OCI-LY7 (cell line): Measurements from ENCODE around the gene GRIK1. TPM values are rescaled to one million over a fixed set of nuclear protein-coding genes. Genes with fewer than 3 reads are reported as not detected.
"Not testable (repeated sequence)": the region's sequence is repeated elsewhere in the genome, so short reads cannot be mapped to it uniquely, and the experiment has no call there.

ENCODE experiments used
- BruUV-seq: library from RNA; stranded (reverse); fragments of 400-500 nt; replicated peaks from 2 replicates; lab custom pipeline; 2021; lab: Mats Ljungman, UMichigan
- CTCF ChIA-PET: fragments of 300-600 bp; sonication (Branson Sonifier 250); formaldehyde crosslinking; loops from one replicate; lab custom pipeline; 2022; ENCODE audit warnings: antibody characterized with exemption; ENCODE audit not compliant: unreplicated experiment; lab: Charles Lee
- POLR2A ChIA-PET: fragments of 300-600 bp; sonication (Branson Sonifier 250); formaldehyde crosslinking; loops from one replicate; lab custom pipeline; 2022; ENCODE audit warnings: antibody characterized with exemption; lab: Charles Lee
- DNase-seq: peaks from one replicate; pipeline ENCODE4 v3.0.0-alpha.2; 2015; ENCODE audit warnings: low spot score
- H2AFZ ChIP-seq: fragments of 200-600 bp; sonication (generic), shearing (Covaris generic); 2 replicates; pipeline ENCODE4 v1.6.1; 2014; ENCODE audit warnings: mild to moderate bottlenecking, antibody characterized with exemption, low read length, moderate library complexity
- H3K27ac ChIP-seq: fragments of 200-600 bp; sonication (generic); 2 replicates; pipeline ENCODE4 v1.5.1; 2014; ENCODE audit warnings: mixed run types, low read depth, mild to moderate bottlenecking, moderate library complexity, low read length, inconsistent platforms; ENCODE audit not compliant: poor library complexity, severe bottlenecking
- H3K36me3 ChIP-seq: fragments of 200-600 bp; sonication (generic); 2 replicates; pipeline ENCODE4 v1.6.1; 2014; ENCODE audit warnings: mild to moderate bottlenecking, antibody characterized with exemption, low read length, moderate library complexity, mixed read lengths; ENCODE audit not compliant: insufficient read depth
- H3K4me1 ChIP-seq: fragments of 200-600 bp; sonication (generic); 2 replicates; pipeline ENCODE4 v1.5.1; 2014; ENCODE audit warnings: mild to moderate bottlenecking, low read length; ENCODE audit not compliant: insufficient read depth, poor library complexity, severe bottlenecking
- H3K4me2 ChIP-seq: fragments of 200-600 bp; sonication (generic); 2 replicates; pipeline ENCODE4 v1.6.1; 2014; ENCODE audit warnings: mild to moderate bottlenecking, low read length
- H3K4me3 ChIP-seq: fragments of 200-600 bp; sonication (generic); 2 replicates; pipeline ENCODE4 v1.5.1; 2014; ENCODE audit warnings: mild to moderate bottlenecking, low read depth, low read length; ENCODE audit not compliant: poor library complexity, severe bottlenecking
- H3K79me2 ChIP-seq: fragments of 200-600 bp; sonication (generic); 2 replicates; pipeline ENCODE4 v1.6.1; 2016; ENCODE audit warnings: low read depth, mild to moderate bottlenecking, low read length, moderate library complexity, mixed read lengths; ENCODE audit not compliant: insufficient read depth
- H3K9me2 ChIP-seq: fragments of 200-600 bp; sonication (generic); 2 replicates; pipeline ENCODE4 v1.6.1; 2016; ENCODE audit warnings: mild to moderate bottlenecking, low read length, mixed read lengths; ENCODE audit not compliant: insufficient read depth
- H3K9me3 ChIP-seq: fragments of 200-600 bp; sonication (generic); 2 replicates; pipeline ENCODE4 v1.6.1; 2014; ENCODE audit warnings: mild to moderate bottlenecking, mixed run types, low read length, mixed read lengths
- H4K20me1 ChIP-seq: fragments of 200-600 bp; sonication (generic); 2 replicates; pipeline ENCODE4 v1.6.1; 2014; ENCODE audit warnings: mild to moderate bottlenecking, antibody characterized with exemption, low read length, moderate library complexity, mixed read lengths; ENCODE audit not compliant: insufficient read depth
- CTCF ChIP-seq: fragments of 200-600 bp; sonication (generic); conservative IDR thresholded peaks from 2 replicates; pipeline ENCODE4 v1.5.1; 2014; ENCODE audit warnings: mild to moderate bottlenecking, antibody characterized with exemption, low read length, moderate library complexity, mixed read lengths
- EZH2phosphoT487 ChIP-seq: fragments of 200-600 bp; sonication (generic); IDR thresholded peaks from 2 replicates; pipeline ENCODE4 v1.6.1; 2018; ENCODE audit warnings: low read depth, borderline replicate concordance, mild to moderate bottlenecking, mixed run types, antibody characterized with exemption, low read length, moderate library complexity, mixed read lengths
- intact Hi-C: fragments of 100-400 bp; cut with micrococcal nuclease; formaldehyde crosslinking; loops from one replicate; pipeline ENCODE4 v1.10.0; 2022; ENCODE audit not compliant: unreplicated experiment
- total RNA-seq, 2 experiments: library from RNA; depleted of rRNA in 1 of 2; stranded (reverse); fragments of >200 nt in 1 of 2; shearing (Covaris generic) in 1 of 2; gene quantifications; 2 replicates each; pipeline ENCODE4 v1.2.3, GENCODE V29; 2014 to 2022

The GRIK1 gene
- total RNA-seq, 2 experiments from 2014 or later = 4.1 TPM; not detected in 1

- CTCF ChIA-PET = no interaction called here
- DNase-seq = no peak
- H3K4me1 ChIP-seq = no peaks in the 10 kb centered on the region
- intact Hi-C loops = no loop called here
- H3K27ac ChIP-seq = no peak overlapping the region
- POLR2A ChIA-PET = no interaction called here
- no peaks in the 10 kb centered on the region for H3K79me2 ChIP-seq
- no peak for TF ChIP-seq EZH2phosphoT487
- H3K36me3 ChIP-seq = no peaks in the 10 kb centered on the region
- H3K9me3 ChIP-seq = no peaks in the 10 kb centered on the region
- no TSS peak for BruUV-seq
- no peak overlapping the region for H3K4me2 ChIP-seq
- H4K20me1 ChIP-seq = no peaks in the 10 kb centered on the region
- no peaks in the 10 kb centered on the region for H3K9me2 ChIP-seq
- H2AFZ ChIP-seq = no peak overlapping the region
- no peak overlapping the region for H3K4me3 ChIP-seq
These were observed 21.7 kb upstream of the GRIK1 start for GRCh38 chr21:29961291-29962027.

- intact Hi-C loops = no loop called here
- CTCF ChIA-PET = no interaction called here
- Histone ChIP-seq H3K4me3 (no peak overlapping the region), H4K20me1 (no peaks in the 10 kb centered on the region), H2AFZ (no peak overlapping the region), H3K9me3 (no peaks in the 10 kb centered on the region), H3K79me2 (no peaks in the 10 kb centered on the region), H3K36me3 (no peaks in the 10 kb centered on the region), H3K4me2 (no peak overlapping the region), H3K4me1 (no peaks in the 10 kb centered on the region), H3K9me2 (no peaks in the 10 kb centered on the region), H3K27ac (no peak overlapping the region)
- POLR2A ChIA-PET = interaction anchor here (0.6 to 1.3 kb wide), 2 partner anchors 13 to 96 kb away, joined by 3 read pairs; no protein-coding TSS in a partner anchor
- TF ChIP-seq EZH2phosphoT487 = no peak
- TF ChIP-seq CTCF = no peak
- BruUV-seq = no TSS peak
- no peak for DNase-seq
These were observed 18.8 kb upstream of the GRIK1 start for GRCh38 chr21:29958551-29958950.

- CTCF ChIA-PET, BruUV-seq, DNase-seq, H3K79me2 ChIP-seq, intact Hi-C loops, H3K9me3 ChIP-seq, H3K36me3 ChIP-seq, H3K9me2 ChIP-seq, H2AFZ ChIP-seq, H3K27ac ChIP-seq, H3K4me2 ChIP-seq, H4K20me1 ChIP-seq, H3K4me3 ChIP-seq, H3K4me1 ChIP-seq: not testable (repeated sequence)
- POLR2A ChIA-PET = interaction anchor here (0.6 to 1.3 kb wide), 2 partner anchors 12 to 96 kb away, joined by 3 read pairs; no protein-coding TSS in a partner anchor
These were observed 18.2 kb upstream of the GRIK1 start for GRCh38 chr21:29958035-29958434.
